T-cell (primary cell): ENCODE measurements around the gene PAF1. TPM values are rescaled to one million over a fixed set of nuclear protein-coding genes. Genes with fewer than 3 reads are reported as not detected.
A peak's percentile ranks its signal among the peaks of the same experiment; 100 is the strongest.

ENCODE experiments used
- ATAC-seq, 4 experiments: fragments of 200-7000 bp in 3 of 4; fragments of 150-1000 bp in 1 of 4; cut with Tn5 transposase; replicated peaks in 1 of 4; 1 replicate in 3 of 4; 2 replicates in 1 of 4; pipeline ENCODE4 v1.10.0; 2021; ENCODE audit warnings: moderate library complexity in 3 of 4, mild to moderate bottlenecking in 2 of 4, moderate number of reproducible peaks in 1 of 4
- CTCF ChIA-PET, 2 donors: fragments of 300-600 bp; sonication (Branson Sonifier 250); formaldehyde crosslinking; loops; one replicate each; lab custom pipeline; 2022; ENCODE audit warnings: antibody characterized with exemption in 2 of 2; lab: Charles Lee
- POLR2A ChIA-PET, 2 donors: fragments of 300-600 bp; sonication (Branson Sonifier 250); formaldehyde crosslinking; loops; one replicate each; lab custom pipeline; 2022; ENCODE audit warnings: antibody characterized with exemption in 2 of 2; lab: Charles Lee
- DNase-seq, 35 experiments: peaks; one replicate each; pipeline versions ENCODE4 v3.0.0 to v3.0.0-alpha.2; 2013 to 2023
- H3K27ac ChIP-seq: one replicate; pipeline ENCODE4 v1.5.1; 2013; ENCODE audit warnings: low read length
- H3K27me3 ChIP-seq, 2 experiments: replicated peaks in 1 of 2; 1 replicate in 1 of 2; 2 replicates in 1 of 2; pipeline versions ENCODE4 v1.6.1 to v1.7.0; 2013; ENCODE audit warnings: low read length in 1 of 2, mixed read lengths in 1 of 2; ENCODE audit not compliant: control insufficient read depth in 2 of 2, insufficient read depth in 2 of 2; ENCODE audit errors: extremely low read depth in 1 of 2
- H3K36me3 ChIP-seq, 2 donors: 1 replicate in 1 of 2; 2 replicates in 1 of 2; pipeline versions ENCODE4 v1.6.1 to v1.7.0; 2013; ENCODE audit warnings: low read length in 1 of 2; ENCODE audit not compliant: control insufficient read depth in 2 of 2, insufficient read depth in 1 of 2; ENCODE audit errors: extremely low read depth in 1 of 2
- H3K4me1 ChIP-seq, 2 experiments: 1 replicate in 1 of 2; 2 replicates in 1 of 2; pipeline versions ENCODE4 v1.6.1 to v1.7.0; 2013; ENCODE audit warnings: low read length in 2 of 2, mixed read lengths in 1 of 2; ENCODE audit not compliant: insufficient read depth in 2 of 2, control insufficient read depth in 1 of 2; ENCODE audit errors: extremely low read depth in 1 of 2
- H3K4me3 ChIP-seq, 2 donors: 1 replicate in 1 of 2; 2 replicates in 1 of 2; pipeline versions ENCODE4 v1.5.1 to v1.7.0; 2013; ENCODE audit warnings: mild to moderate bottlenecking in 2 of 2, low read length in 1 of 2, moderate library complexity in 1 of 2; ENCODE audit not compliant: control insufficient read depth in 1 of 2; ENCODE audit errors: extremely low read depth in 1 of 2
- H3K9me3 ChIP-seq: 2 replicates; pipeline ENCODE4 v1.7.0; 2013
- H3K27ac Mint-ChIP-seq, 2 donors: one replicate each; pipeline ENCODE4 v1.8.0; 2020 to 2021; ENCODE audit warnings: mild to moderate bottlenecking in 2 of 2, mixed read lengths in 2 of 2
- H3K27me3 Mint-ChIP-seq, 2 donors: one replicate each; pipeline ENCODE4 v1.8.0; 2021 to 2022; ENCODE audit warnings: mixed read lengths in 2 of 2
- H3K36me3 Mint-ChIP-seq: one replicate; pipeline ENCODE4 v1.8.0; 2021; ENCODE audit warnings: mixed read lengths
- H3K4me1 Mint-ChIP-seq, 3 donors: one replicate each; pipeline ENCODE4 v1.8.0; 2020 to 2022; ENCODE audit warnings: mixed read lengths in 3 of 3, mild to moderate bottlenecking in 1 of 3
- H3K4me3 Mint-ChIP-seq, 3 donors: one replicate each; pipeline ENCODE4 v1.8.0; 2020 to 2022; ENCODE audit warnings: mild to moderate bottlenecking in 3 of 3, mixed read lengths in 3 of 3, moderate library complexity in 3 of 3
- H3K9me3 Mint-ChIP-seq, 3 donors: one replicate each; pipeline ENCODE4 v1.8.0; 2020 to 2022; ENCODE audit warnings: mixed read lengths in 3 of 3
- WGBS: methylation state at CpG from one replicate; pipeline ENCODE4 v1.1.5; 2013; ENCODE audit warnings: missing lambda C conversion rate; ENCODE audit not compliant: insufficient coverage; 5-methylcytosine and 5-hydroxymethylcytosine counted together
- total RNA-seq, 35 experiments: library from RNA in 6 of 35; stranded (reverse) in 6 of 35; fragments of 120-200 nt in 1 of 35; gene quantifications; one replicate each; pipeline versions ENCODE4 v1.2.1 to v1.2.4 and lab custom pipeline; 2013 to 2026

The PAF1 gene
- total RNA-seq, 5 donors from 2014 or later (not counting 1 experiment from before 2014, with no cell fraction given) = 43.0 to 96.1 (median 45.9) TPM

DNA sequence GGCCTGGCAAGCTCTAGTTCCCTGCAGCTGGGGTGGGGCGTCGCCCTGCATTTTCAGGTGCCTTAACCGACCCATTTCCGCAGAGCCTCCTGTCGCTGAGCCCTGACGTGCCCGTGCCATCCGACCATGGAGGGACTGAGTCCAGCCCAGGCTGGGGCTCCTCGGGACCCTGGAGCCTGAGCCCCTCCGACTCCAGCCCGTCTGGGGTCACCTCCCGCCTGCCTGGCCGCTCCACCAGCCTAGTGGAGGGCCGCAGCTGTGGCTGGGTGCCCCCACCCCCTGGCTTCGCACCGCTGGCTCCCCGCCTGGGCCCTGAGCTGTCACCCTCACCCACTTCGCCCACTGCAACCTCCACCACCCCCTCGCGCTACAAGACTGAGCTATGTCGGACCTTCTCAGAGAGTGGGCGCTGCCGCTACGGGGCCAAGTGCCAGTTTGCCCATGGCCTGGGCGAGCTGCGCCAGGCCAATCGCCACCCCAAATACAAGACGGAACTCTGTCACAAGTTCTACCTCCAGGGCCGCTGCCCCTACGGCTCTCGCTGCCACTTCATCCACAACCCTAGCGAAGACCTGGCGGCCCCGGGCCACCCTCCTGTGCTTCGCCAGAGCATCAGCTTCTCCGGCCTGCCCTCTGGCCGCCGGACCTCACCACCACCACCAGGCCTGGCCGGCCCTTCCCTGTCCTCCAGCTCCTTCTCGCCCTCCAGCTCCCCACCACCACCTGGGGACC, 16.9 kb upstream of the PAF1 start:
- WGBS = 2% methylated on average over 39 of the region's 40 CpGs
- H3K9me3 Mint-ChIP-seq = no peaks in the 10 kb centered on the region
- peaks cover 5 to 18% of the 10 kb centered on the region in 2 donors for H3K36me3 ChIP-seq
- H3K4me3 Mint-ChIP-seq = peak overlapping the region; percentile 83 to 97 (median 85)
- POLR2A ChIA-PET = interaction anchor here (0.7 to 1.2 kb wide), 5 partner anchors 10 to 28 kb away, joined by 3 to 6 read pairs (median 3); partner anchors contain the start of genes PAF1 (in 1 of the 2) and RPS16 (in 1 of the 2)
- H3K27me3 ChIP-seq = no peaks in the 10 kb centered on the region
- H3K27ac Mint-ChIP-seq = peak overlapping the region; percentile 95 to 98
- H3K4me1 Mint-ChIP-seq = peaks cover 50 to 64% (median 55%) of the 10 kb centered on the region in 3 donors
- no peaks in the 10 kb centered on the region for H3K9me3 ChIP-seq
- CTCF ChIA-PET = interaction anchor here (0.6 to 2.7 kb wide), 3 partner anchors 9 to 28 kb away, joined by 3 to 11 read pairs (median 3); partner anchors contain the start of gene RPS16 (in 1 of the 2)
- peaks cover 16% of the 10 kb centered on the region for H3K36me3 Mint-ChIP-seq
- peak; percentile 61 to 87 (median 79) for DNase-seq
- H3K4me1 ChIP-seq = peaks cover 35 to 73% of the 10 kb centered on the region in 2 experiments
- H3K4me3 ChIP-seq = peak overlapping the region; percentile 97
- H3K27me3 Mint-ChIP-seq = peaks cover 0 to 3% of the 10 kb centered on the region in 2 donors
- H3K27ac ChIP-seq = peak overlapping the region; percentile 100
- ATAC-seq = peak in 3 of 4 experiments; percentile 13 to 31 (median 27)

GRCh38 chr19:39407410-39407659, 16.4 kb upstream of the PAF1 start:
- H3K36me3 Mint-ChIP-seq = peaks cover 16% of the 10 kb centered on the region
- H3K4me3 Mint-ChIP-seq = peak overlapping the region; percentile 83 to 97 (median 85)
- WGBS = 0% methylated on average over 14 of the region's 14 CpGs
- ChIA-PET POLR2A (interaction anchor here (0.7 to 0.9 kb wide), 2 partner anchors 9 to 10 kb away, joined by 3 to 6 read pairs; no protein-coding TSS in a partner anchor), CTCF (interaction anchor here in 1 of 2 donors (1.0 to 2.7 kb wide), 2 partner anchors 10 to 28 kb away, joined by 3 to 11 read pairs; partner anchors contain the start of gene RPS16)
- no peak for ATAC-seq
- H3K9me3 ChIP-seq = no peaks in the 10 kb centered on the region
- peak overlapping the region; percentile 97 for H3K4me3 ChIP-seq
- H3K4me1 Mint-ChIP-seq = peaks cover 52 to 68% (median 60%) of the 10 kb centered on the region in 3 donors
- no peak for DNase-seq
- peaks cover 0 to 3% of the 10 kb centered on the region in 2 donors for H3K27me3 Mint-ChIP-seq
- peaks cover 5 to 18% of the 10 kb centered on the region in 2 donors for H3K36me3 ChIP-seq
- peaks cover 36 to 76% of the 10 kb centered on the region in 2 experiments for H3K4me1 ChIP-seq
- H3K9me3 Mint-ChIP-seq = no peaks in the 10 kb centered on the region
- peak overlapping the region; percentile 95 to 98 for H3K27ac Mint-ChIP-seq
- no peaks in the 10 kb centered on the region for H3K27me3 ChIP-seq
- H3K27ac ChIP-seq = peak overlapping the region; percentile 100

GRCh38 chr19:39406656-39407409, 15.9 kb upstream of the PAF1 start, which contains the start of gene ZFP36:
Gene ZFP36, plus strand, starts transcription at chr19:39406847. Its CDS starts 58 bp downstream, at chr19:39406905.
- peak within 1 kb of the TSS; percentile 97 for H3K4me3 ChIP-seq
- Mint-ChIP-seq H3K36me3 (peaks cover 16% of the 10 kb centered on the region), H3K4me3 (peak within 1 kb of the TSS; percentile 83 to 97 (median 85)), H3K4me1 (peaks cover 55 to 68% (median 60%) of the 10 kb centered on the region in 3 donors), H3K27me3 (no peaks in the 10 kb centered on the region), H3K27ac (peak within 1 kb of the TSS; percentile 95 to 98), H3K9me3 (no peaks in the 10 kb centered on the region)
- WGBS = 0% methylated on average over 38 of the region's 56 CpGs
- ChIA-PET POLR2A (interaction anchor here in 1 of 2 donors (0.6 to 2.0 kb wide), 3 partner anchors 10 to 28 kb away, joined by 3 to 14 read pairs (median 5); partner anchors contain the start of genes MED29, PAF1 and RPS16), CTCF (interaction anchor here (0.6 to 2.7 kb wide), 3 partner anchors 9 to 279 kb away, joined by 3 to 11 read pairs (median 11); partner anchors contain the start of gene RPS16 (in 1 of the 2))
- no peaks in the 10 kb centered on the region for H3K9me3 ChIP-seq
- H3K27ac ChIP-seq = peak within 1 kb of the TSS; percentile 100
- no peaks in the 10 kb centered on the region for H3K27me3 ChIP-seq
- peak; percentile 75 to 93 (median 85) for DNase-seq
- peaks cover 5 to 18% of the 10 kb centered on the region in 2 donors for H3K36me3 ChIP-seq
- H3K4me1 ChIP-seq = peaks cover 41 to 79% of the 10 kb centered on the region in 2 experiments
- peak; percentile 30 to 51 (median 44) for ATAC-seq

- peaks cover 42 to 79% of the 10 kb centered on the region in 2 experiments for H3K4me1 ChIP-seq
- DNase-seq (peak; percentile 83 to 96 (median 91)), ATAC-seq (peak; percentile 21 to 33 (median 28))
- peak overlapping the region; percentile 100 for H3K27ac ChIP-seq
- H3K4me3 ChIP-seq = peak overlapping the region; percentile 38 to 97
- H3K36me3 ChIP-seq = peaks cover 5 to 18% of the 10 kb centered on the region in 2 donors
- H3K27me3 Mint-ChIP-seq = no peaks in the 10 kb centered on the region
- peak overlapping the region; percentile 91 to 94 for H3K27ac Mint-ChIP-seq
- no peaks in the 10 kb centered on the region for H3K9me3 ChIP-seq
- H3K4me1 Mint-ChIP-seq = peaks cover 56 to 68% (median 60%) of the 10 kb centered on the region in 3 donors
- no peaks in the 10 kb centered on the region for H3K27me3 ChIP-seq
- CTCF ChIA-PET = interaction anchor here (0.6 kb wide), 2 partner anchors 279 to 298 kb away, joined by 4 to 11 read pairs; no protein-coding TSS in a partner anchor
- WGBS = 8% methylated on average over 10 of the region's 22 CpGs
- peaks cover 16% of the 10 kb centered on the region for H3K36me3 Mint-ChIP-seq
- no peaks in the 10 kb centered on the region for H3K9me3 Mint-ChIP-seq
- peak overlapping the region; percentile 83 to 97 (median 85) for H3K4me3 Mint-ChIP-seq
- POLR2A ChIA-PET = interaction anchor here in 1 of 2 donors (0.5 to 2.0 kb wide), 4 partner anchors 9 to 29 kb away, joined by 3 to 14 read pairs (median 4); partner anchors contain the start of genes MED29, PAF1 and RPS16
Observed at GRCh38 chr19:39405958-39406655, 15.2 kb upstream of the PAF1 start.

DNA sequence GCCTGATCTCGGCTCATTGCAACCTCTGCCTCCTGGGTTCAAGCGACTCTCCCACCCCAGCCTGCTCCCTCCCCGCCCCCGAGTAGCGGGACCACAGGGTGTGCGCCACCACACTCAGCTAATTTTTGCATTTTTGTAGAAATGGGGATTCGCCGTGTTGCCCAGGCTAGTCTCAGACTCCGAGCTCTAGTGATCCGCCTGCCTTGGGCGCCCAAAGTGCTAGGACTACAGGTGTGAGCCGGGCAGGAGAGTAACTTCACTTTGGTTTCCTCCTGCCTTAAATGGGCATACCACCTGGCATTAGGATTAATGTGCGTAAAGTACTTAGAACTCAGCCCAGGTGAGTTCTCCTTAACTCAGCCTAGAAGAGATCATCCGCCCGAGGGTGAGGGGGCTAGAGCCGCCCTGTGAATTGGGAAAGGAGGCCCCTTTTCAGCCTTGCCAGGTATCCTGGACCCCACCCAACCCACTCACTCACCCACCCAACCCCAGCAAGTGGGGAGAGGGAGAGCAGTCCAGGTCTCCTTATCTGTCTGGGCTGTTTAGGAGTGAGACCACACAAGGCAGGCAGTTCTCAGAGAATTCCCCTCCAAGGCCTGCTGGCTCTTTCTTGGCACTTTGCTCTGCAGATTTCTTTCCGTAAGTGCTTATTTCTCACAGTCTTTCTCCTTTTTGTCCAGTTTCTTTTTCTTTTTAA, 14.5 kb upstream of the PAF1 start:
- no peaks in the 10 kb centered on the region for H3K9me3 Mint-ChIP-seq
- Histone ChIP-seq H3K4me3 (peak overlapping the region; percentile 38 to 97), H3K4me1 (peaks cover 39 to 79% of the 10 kb centered on the region in 2 experiments), H3K36me3 (peaks cover 5 to 18% of the 10 kb centered on the region in 2 donors), H3K27ac (peak overlapping the region; percentile 100), H3K9me3 (no peaks in the 10 kb centered on the region), H3K27me3 (no peaks in the 10 kb centered on the region)
- no peaks in the 10 kb centered on the region for H3K27me3 Mint-ChIP-seq
- peaks cover 16% of the 10 kb centered on the region for H3K36me3 Mint-ChIP-seq
- H3K4me3 Mint-ChIP-seq = peak overlapping the region; percentile 83 to 97 (median 85)
- peak in 5 of 35 experiments; percentile 13 to 54 (median 24) for DNase-seq
- H3K27ac Mint-ChIP-seq = peak overlapping the region; percentile 91 to 95
- CTCF ChIA-PET = interaction anchor here in 1 of 2 donors (0.6 kb wide), 1 partner anchor 297 kb away, joined by 4 read pairs; no protein-coding TSS in a partner anchor
- POLR2A ChIA-PET = interaction anchor here (0.6 to 2.0 kb wide), 4 partner anchors 9 to 70 kb away, joined by 3 to 14 read pairs (median 4); partner anchors contain the start of genes GMFG (in 1 of the 2), MED29 (in 1 of the 2) and PAF1 (in 1 of the 2)
- WGBS = 67% methylated on average over 7 of the region's 17 CpGs
- H3K4me1 Mint-ChIP-seq = peaks cover 55 to 67% (median 59%) of the 10 kb centered on the region in 3 donors
- no peak for ATAC-seq
